Neural progenitor cell (in vitro differentiated cells): ENCODE data around the gene AMER3. TPM values are rescaled to one million over a fixed set of nuclear protein-coding genes. Genes with fewer than 3 reads are reported as not detected.

Experiments used
- DNase-seq: peaks from one replicate; pipeline ENCODE4 v3.0.0-alpha.2; 2016; ENCODE audit warnings: low spot score
- H2AFZ ChIP-seq: fragments of 200-600 bp; sonication (generic); replicated peaks from 2 replicates; pipeline ENCODE4 v1.6.1; 2016; ENCODE audit warnings: antibody characterized with exemption
- H3F3A ChIP-seq: fragments of 200-600 bp; sonication (generic); 2 replicates; pipeline ENCODE4 v1.6.1; 2016; ENCODE audit warnings: antibody characterized with exemption, low read depth
- H3K27ac ChIP-seq: fragments of 200-600 bp; sonication (generic); 2 replicates; pipeline ENCODE4 v1.5.1; 2016; ENCODE audit warnings: mild to moderate bottlenecking
- H3K27me3 ChIP-seq: fragments of 200-600 bp; sonication (generic); 2 replicates; pipeline ENCODE4 v1.6.1; 2016; ENCODE audit warnings: mild to moderate bottlenecking, moderate library complexity
- H3K36me3 ChIP-seq: fragments of 200-600 bp; sonication (generic); 2 replicates; pipeline ENCODE4 v1.5.1; 2016
- H3K4me1 ChIP-seq: fragments of 200-600 bp; sonication (generic); 2 replicates; pipeline ENCODE4 v1.6.1; 2016; ENCODE audit warnings: mixed run types
- H3K4me2 ChIP-seq: fragments of 200-600 bp; sonication (generic); 2 replicates; pipeline ENCODE4 v1.6.1; 2016
- H3K4me3 ChIP-seq: fragments of 200-600 bp; sonication (generic); 2 replicates; pipeline ENCODE4 v1.5.1; 2016
- H3K79me2 ChIP-seq: fragments of 200-600 bp; sonication (generic); 2 replicates; pipeline ENCODE4 v1.6.1; 2016; ENCODE audit warnings: low read depth
- H3K9ac ChIP-seq: fragments of 200-600 bp; sonication (generic); 2 replicates; pipeline ENCODE4 v1.6.1; 2016
- H3K9me3 ChIP-seq: fragments of 200-600 bp; sonication (generic); 2 replicates; pipeline ENCODE4 v1.5.1; 2016; ENCODE audit warnings: low read depth
- H4K20me1 ChIP-seq: fragments of 200-600 bp; sonication (generic); 2 replicates; pipeline ENCODE4 v1.6.1; 2016; ENCODE audit warnings: low read depth
- H3K27ac Mint-ChIP-seq: 3 replicates; pipeline ENCODE4 v1.8.0; 2021; ENCODE audit warnings: mixed read lengths
- H3K27me3 Mint-ChIP-seq: 2 replicates; pipeline ENCODE4 v1.8.0; 2022; ENCODE audit warnings: low read depth, mild to moderate bottlenecking, inconsistent platforms, moderate library complexity, mixed read lengths; ENCODE audit not compliant: insufficient read depth
- H3K36me3 Mint-ChIP-seq: 3 replicates; pipeline ENCODE4 v1.8.0; 2021; ENCODE audit warnings: mixed read lengths
- H3K4me1 Mint-ChIP-seq: 3 replicates; pipeline ENCODE4 v1.8.0; 2021; ENCODE audit warnings: mixed read lengths
- H3K4me3 Mint-ChIP-seq: 3 replicates; pipeline ENCODE4 v1.8.0; 2021; ENCODE audit warnings: mild to moderate bottlenecking, moderate library complexity, mixed read lengths
- H3K9me3 Mint-ChIP-seq: 3 replicates; pipeline ENCODE4 v1.8.0; 2020; ENCODE audit warnings: mixed read lengths
- CTCF ChIP-seq: fragments of 200-600 bp; sonication (generic); IDR thresholded peaks from 2 replicates; pipeline ENCODE4 v1.5.1; 2017; ENCODE audit warnings: antibody characterized with exemption, mild to moderate bottlenecking
- EZH2 ChIP-seq: fragments of 200-600 bp; sonication (generic); IDR thresholded peaks from 2 replicates; pipeline ENCODE4 v1.6.1; 2017; ENCODE audit warnings: antibody characterized with exemption, mild to moderate bottlenecking, moderate library complexity
- EZH2phosphoT487 ChIP-seq: fragments of 200-600 bp; sonication (generic); IDR thresholded peaks from 2 replicates; pipeline ENCODE4 v1.6.1; 2017; ENCODE audit warnings: antibody characterized with exemption
- total RNA-seq: library from RNA; depleted of rRNA; stranded (reverse); fragments of >200 nt; gene quantifications from 2 replicates; pipeline ENCODE4 v1.2.3, GENCODE V29; 2015; ENCODE audit warnings: low replicate concordance

The AMER3 gene
- total RNA-seq, 1 donor from 2014 or later = not detected

- no peak overlapping the region for H3K27ac ChIP-seq
- peaks cover 6% of the 10 kb centered on the region for H3K27me3 ChIP-seq
- DNase-seq = no peak
- no peaks in the 10 kb centered on the region for H3K9me3 ChIP-seq
- H3K27me3 Mint-ChIP-seq = peaks cover 5% of the 10 kb centered on the region
- no peak overlapping the region for H3K9ac ChIP-seq
- peaks cover 2% of the 10 kb centered on the region for H3K9me3 Mint-ChIP-seq
- H3K36me3 Mint-ChIP-seq = no peaks in the 10 kb centered on the region
- no peaks in the 10 kb centered on the region for H3K4me1 Mint-ChIP-seq
- no peak overlapping the region for H3K4me3 Mint-ChIP-seq
- H3K36me3 ChIP-seq = no peaks in the 10 kb centered on the region
- no peak overlapping the region for H2AFZ ChIP-seq
- no peak overlapping the region for H3K4me3 ChIP-seq
- no peaks in the 10 kb centered on the region for H3K79me2 ChIP-seq
- H4K20me1 ChIP-seq = no peaks in the 10 kb centered on the region
- no peaks in the 10 kb centered on the region for H3K4me1 ChIP-seq
- no peak overlapping the region for H3K4me2 ChIP-seq
- no peaks in the 10 kb centered on the region for H3F3A ChIP-seq
- H3K27ac Mint-ChIP-seq = no peak overlapping the region
- TF ChIP-seq EZH2phosphoT487 = no peak
- TF ChIP-seq CTCF = no peak
- no peak for TF ChIP-seq EZH2
Measured at GRCh38 chr2:130735200-130735599, 20.1 kb upstream of the AMER3 start.

DNA sequence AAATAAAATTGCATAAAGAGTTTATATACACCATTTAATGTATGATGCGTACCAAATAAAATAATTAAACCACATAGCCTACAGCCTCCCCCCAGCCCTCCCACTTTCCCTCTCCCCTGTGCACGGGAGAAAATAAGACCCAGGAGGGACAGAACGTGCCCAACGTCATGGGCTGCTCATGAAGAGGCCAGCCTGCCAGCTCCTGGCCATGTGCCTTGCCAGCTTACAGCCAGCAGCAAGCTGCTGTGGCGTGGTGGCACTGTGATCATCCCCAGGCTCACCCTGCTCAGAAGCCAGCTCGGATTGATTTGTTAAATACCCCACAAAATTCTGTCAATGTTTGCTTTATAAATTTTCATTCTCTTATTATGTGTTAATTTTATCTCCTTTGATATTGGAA is 18.9 kb upstream of the AMER3 start:
- Histone ChIP-seq H4K20me1 (no peaks in the 10 kb centered on the region), H3K9ac (no peak overlapping the region), H3K36me3 (no peaks in the 10 kb centered on the region), H3K27me3 (no peaks in the 10 kb centered on the region), H3K4me2 (no peak overlapping the region), H3K4me3 (no peak overlapping the region), H3K9me3 (no peaks in the 10 kb centered on the region), H3F3A (no peaks in the 10 kb centered on the region), H3K79me2 (no peaks in the 10 kb centered on the region), H3K27ac (no peak overlapping the region), H2AFZ (no peak overlapping the region), H3K4me1 (no peaks in the 10 kb centered on the region)
- no peaks in the 10 kb centered on the region for H3K36me3 Mint-ChIP-seq
- peaks cover 2% of the 10 kb centered on the region for H3K9me3 Mint-ChIP-seq
- no peak overlapping the region for H3K4me3 Mint-ChIP-seq
- no peak for DNase-seq
- H3K27ac Mint-ChIP-seq = no peak overlapping the region
- no peaks in the 10 kb centered on the region for H3K4me1 Mint-ChIP-seq
- TF ChIP-seq CTCF (no peak), EZH2phosphoT487 (no peak), EZH2 (no peak)
- H3K27me3 Mint-ChIP-seq = peaks cover 5% of the 10 kb centered on the region

- peaks cover 5% of the 10 kb centered on the region for H3K27me3 Mint-ChIP-seq
- Histone ChIP-seq H3K9ac (no peak overlapping the region), H3K4me2 (no peak overlapping the region), H3K27me3 (no peaks in the 10 kb centered on the region), H4K20me1 (no peaks in the 10 kb centered on the region), H3K4me1 (no peaks in the 10 kb centered on the region), H2AFZ (no peak overlapping the region), H3K79me2 (no peaks in the 10 kb centered on the region), H3F3A (no peaks in the 10 kb centered on the region), H3K9me3 (no peaks in the 10 kb centered on the region), H3K27ac (no peak overlapping the region), H3K4me3 (no peak overlapping the region), H3K36me3 (no peaks in the 10 kb centered on the region)
- H3K4me1 Mint-ChIP-seq = no peaks in the 10 kb centered on the region
- no peaks in the 10 kb centered on the region for H3K36me3 Mint-ChIP-seq
- no peak for TF ChIP-seq EZH2phosphoT487
- no peak for TF ChIP-seq EZH2
- no peak for TF ChIP-seq CTCF
- H3K9me3 Mint-ChIP-seq = peaks cover 2% of the 10 kb centered on the region
- no peak overlapping the region for H3K4me3 Mint-ChIP-seq
- no peak overlapping the region for H3K27ac Mint-ChIP-seq
- DNase-seq = no peak
Measured at GRCh38 chr2:130737592-130737991, 17.7 kb upstream of the AMER3 start.
